NCI-H2107 treated with DMSO at 0.1 percent for 48 hours (cell line): ENCODE results near the gene WDR26.
"Not testable (repeated sequence)": the region's sequence is repeated elsewhere in the genome, so short reads cannot be mapped to it uniquely, and the experiment has no call there.

Experiments used
- DNase-seq: peaks from one replicate; lab custom pipeline; 2025; ENCODE audit not compliant: unreplicated experiment; lab: John Stamatoyannopoulos, UW

WDR26 gene

GRCh38 chr1:224433701-224434672 lies 610 bp downstream of the WDR26 start:
- no peak for DNase-seq

- DNase-seq, result peak; percentile 45
These were observed 1.4 kb downstream of the WDR26 start for GRCh38 chr1:224433041-224433691.

GRCh38 chr1:224432672-224433040 lies 1.9 kb downstream of the WDR26 start:
- peak; percentile 45 for DNase-seq

GRCh38 chr1:224432146-224432545 lies 2.5 kb downstream of the WDR26 start:
- no peak for DNase-seq

- no peak for DNase-seq
These were observed 2.9 kb downstream of the WDR26 start for GRCh38 chr1:224431726-224432125.

DNA sequence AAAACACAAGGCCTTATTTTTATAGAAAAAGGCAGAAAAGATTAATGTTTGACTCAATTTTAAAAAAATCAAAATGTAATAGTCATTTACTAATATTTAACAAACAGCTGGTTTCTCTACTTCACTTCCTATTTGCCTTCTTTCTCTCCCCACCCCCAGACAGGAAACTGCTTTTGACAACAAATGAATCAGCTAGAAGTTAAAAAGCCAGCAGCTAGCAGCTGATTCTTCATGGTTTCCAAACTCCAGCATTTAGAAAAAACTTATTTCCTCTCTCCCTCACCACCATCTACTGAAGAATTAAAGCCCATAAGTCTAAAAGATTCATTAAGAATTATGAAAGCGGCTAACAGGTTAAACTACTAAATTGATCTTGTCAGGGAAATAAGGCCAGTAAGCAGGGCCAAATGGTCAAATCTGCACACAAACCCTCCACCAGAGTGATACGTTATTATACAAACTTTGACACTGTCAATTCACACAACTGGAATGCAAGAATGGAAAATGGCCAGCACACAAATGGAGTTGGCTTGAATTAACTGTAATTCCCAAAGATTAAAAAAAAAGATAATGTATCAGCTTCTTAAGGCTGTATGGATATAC lies 4.0 kb downstream of the WDR26 start:
- DNase-seq, result no peak

DNA sequence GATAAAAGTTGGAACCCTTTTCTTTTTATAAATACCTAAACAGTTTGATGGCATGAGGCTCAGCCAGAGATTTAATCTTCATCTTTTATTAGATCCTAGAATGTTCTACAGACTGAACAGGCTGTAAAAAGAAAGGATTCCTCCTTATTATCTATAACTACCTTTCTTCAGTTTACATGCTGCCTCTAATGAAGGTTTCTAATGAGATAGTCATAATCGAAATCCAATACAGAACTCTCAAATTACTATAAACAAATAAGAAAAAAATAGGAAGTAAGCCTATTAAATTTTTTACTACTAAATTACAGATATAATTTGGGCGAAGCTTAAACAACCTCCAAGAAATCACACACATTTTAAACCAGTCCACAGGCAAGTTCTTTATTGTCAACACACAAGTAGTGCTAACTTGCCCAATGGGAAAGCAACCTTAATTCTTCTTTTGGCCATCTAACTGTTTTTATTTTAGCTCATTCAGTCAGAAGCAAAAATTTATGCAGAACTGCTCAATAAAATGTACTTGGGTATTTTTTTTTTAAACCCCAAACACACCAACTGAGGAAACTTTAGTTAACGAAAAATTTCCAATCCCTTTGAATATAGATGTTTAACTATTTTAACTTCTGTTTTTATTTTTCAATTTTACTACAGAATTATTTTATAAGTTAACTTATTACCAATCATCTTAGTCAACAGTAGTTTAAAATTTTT lies 4.8 kb downstream of the WDR26 start:
- DNase-seq, result no peak

- not testable (repeated sequence) for DNase-seq
These were observed 5.9 kb downstream of the WDR26 start for GRCh38 chr1:224428713-224429112.

- DNase-seq, result no peak
These were observed 7.3 kb downstream of the WDR26 start for GRCh38 chr1:224427346-224427745.

- not testable (repeated sequence) for DNase-seq
These were observed 7.7 kb downstream of the WDR26 start for GRCh38 chr1:224426869-224427268.

- no peak for DNase-seq
These were observed 9.2 kb downstream of the WDR26 start for GRCh38 chr1:224425279-224425884.

DNA sequence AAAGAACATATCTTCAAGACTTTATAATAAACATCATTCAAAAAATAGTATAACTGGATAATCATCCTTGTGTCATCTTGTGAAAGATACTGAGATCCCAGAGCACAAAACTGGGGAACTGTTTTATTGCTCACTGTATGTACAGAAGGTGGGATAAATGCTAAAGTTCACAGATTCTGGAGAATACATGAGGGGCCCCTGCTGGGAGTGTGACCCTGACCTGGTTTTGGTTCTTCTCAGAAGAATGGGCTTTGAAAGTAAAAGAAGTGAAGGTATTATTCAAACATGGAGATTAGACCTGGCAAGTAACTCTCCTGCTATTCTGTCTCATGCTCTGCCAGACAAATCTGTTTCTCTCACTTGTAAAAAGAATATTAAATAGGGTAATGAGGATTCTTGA lies 14.5 kb downstream of the WDR26 start:
- DNase-seq, result no peak

GRCh38 chr1:224411766-224412165 lies 22.8 kb downstream of the WDR26 start:
- no peak for DNase-seq

DNA sequence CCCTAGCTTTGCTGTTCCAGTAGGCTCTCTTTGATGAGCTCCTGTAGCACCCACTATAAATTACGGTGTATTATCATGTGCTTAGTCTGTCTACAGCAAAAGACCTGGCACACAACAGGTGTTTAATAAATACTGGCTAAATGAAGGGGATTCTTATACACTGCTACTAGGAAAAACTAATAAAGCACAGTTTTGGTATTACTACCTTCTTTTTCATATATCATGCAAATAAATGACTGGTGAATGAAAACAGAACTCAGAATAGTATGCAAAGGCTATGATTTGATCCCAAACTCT lies 26.4 kb downstream of the WDR26 start:
- no peak for DNase-seq

DNA sequence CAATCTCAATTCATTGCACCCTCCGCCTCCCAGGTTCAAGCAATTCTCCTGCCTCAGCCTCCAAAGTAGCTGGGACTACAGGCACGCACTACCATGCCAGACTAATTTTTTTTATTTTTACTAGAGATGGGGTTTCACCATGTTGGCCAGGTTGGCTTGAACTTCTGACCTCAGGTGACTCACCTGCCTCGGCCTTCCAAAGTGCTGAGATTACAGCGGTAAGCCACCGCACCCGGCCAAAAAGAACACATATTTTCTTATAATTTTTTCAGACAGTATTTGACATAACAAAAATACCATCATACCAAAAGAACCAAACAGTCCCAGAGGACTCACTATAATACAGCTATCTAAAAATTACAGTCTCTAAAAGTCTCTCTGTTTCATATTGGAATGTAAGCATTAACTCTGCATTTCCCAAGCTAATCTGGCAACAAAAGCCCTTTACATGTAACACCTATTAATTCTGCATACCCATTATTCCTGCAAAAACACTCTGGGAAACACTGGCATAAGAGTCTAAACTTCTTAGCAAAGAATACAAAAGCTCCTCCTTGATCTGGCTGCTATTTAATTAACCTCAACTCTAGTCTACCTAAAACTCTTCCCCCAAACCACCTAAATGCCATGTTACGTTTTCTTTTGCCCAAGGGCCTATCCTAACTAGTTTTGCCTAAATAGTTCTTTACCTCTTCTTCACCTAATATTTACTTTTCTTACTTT lies 26.9 kb downstream of the WDR26 start:
- no peak for DNase-seq

GRCh38 chr1:224406216-224406615 lies 28.4 kb downstream of the WDR26 start:
- no peak for DNase-seq

DNA sequence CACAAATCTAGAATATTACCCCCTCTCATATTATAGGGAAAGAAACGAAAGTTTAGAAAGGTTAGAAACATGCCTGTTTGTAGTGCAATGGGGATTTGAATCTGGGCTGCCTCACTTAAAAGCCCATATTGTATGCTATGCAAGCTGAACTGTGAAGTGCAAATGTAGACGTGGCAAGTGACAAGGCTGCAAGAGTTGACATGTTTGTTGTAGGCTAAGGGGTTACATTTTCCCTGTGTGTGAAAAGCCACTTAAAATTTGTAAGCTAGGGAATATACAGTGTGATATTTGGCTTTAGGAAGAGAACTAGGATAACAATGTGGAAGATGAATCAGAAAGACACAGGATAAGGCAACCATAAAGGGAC lies 29.0 kb downstream of the WDR26 start:
- no peak for DNase-seq

GRCh38 chr1:224404916-224405603 lies 29.5 kb downstream of the WDR26 start:
- DNase-seq, result no peak

DNA sequence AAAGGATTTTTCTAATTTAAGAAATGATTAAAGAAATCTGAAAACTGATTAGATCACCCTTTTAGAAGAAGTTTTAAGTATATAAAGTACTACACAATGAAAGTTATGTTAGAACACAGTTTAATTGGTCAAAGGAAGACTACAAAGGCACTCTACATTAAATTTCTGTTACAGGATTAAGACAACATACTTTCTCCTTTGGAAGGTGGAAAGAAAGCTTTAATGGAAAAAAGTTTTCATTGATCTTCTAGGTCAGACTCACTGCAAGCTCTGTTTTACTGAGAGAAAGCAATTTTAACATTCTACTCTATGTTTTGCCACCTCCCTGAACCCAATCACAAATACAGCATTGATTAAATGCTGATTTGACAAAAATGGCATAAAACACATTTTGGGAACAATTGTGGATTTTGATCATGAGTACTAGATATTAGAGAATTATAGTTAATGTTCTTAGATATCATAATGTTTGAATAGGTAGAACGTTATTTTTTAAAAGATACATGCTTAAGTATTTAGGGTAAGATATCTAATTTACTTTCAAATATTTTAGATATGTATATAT lies 32.0 kb downstream of the WDR26 start:
- no peak for DNase-seq

DNA sequence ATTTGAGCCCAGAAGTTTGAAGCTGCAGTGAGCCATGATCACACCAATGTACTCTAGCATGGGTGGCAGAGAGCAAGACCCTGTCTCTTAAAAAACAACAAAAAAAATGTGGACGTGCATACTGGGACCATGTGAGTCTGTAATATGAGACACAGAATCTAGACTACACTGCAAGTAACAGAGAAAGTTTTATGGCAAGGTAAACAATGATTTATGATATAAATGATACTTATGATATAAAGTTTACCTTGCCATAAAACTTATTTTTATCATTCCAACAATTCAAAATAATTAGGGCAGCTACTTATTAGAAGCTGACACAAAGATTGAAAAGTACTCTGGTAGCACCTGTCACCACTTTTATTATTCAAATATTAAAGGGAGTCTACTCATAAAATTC lies 34.7 kb downstream of the WDR26 start:
- DNase-seq, result no peak
